GM21737 (cell line): Measurements from ENCODE around the gene PRKX.
"Not testable (repeated sequence)": the region's sequence is repeated elsewhere in the genome, so short reads cannot be mapped to it uniquely, and the experiment has no call there.

Experiments
- ATAC-seq: cut with Tn5 transposase; IDR thresholded peaks from one replicate; pipeline ENCODE4 v1.9.1; 2021; ENCODE audit warnings: mild to moderate bottlenecking, moderate library complexity; ENCODE audit not compliant: unreplicated experiment

Gene PRKX

DNA sequence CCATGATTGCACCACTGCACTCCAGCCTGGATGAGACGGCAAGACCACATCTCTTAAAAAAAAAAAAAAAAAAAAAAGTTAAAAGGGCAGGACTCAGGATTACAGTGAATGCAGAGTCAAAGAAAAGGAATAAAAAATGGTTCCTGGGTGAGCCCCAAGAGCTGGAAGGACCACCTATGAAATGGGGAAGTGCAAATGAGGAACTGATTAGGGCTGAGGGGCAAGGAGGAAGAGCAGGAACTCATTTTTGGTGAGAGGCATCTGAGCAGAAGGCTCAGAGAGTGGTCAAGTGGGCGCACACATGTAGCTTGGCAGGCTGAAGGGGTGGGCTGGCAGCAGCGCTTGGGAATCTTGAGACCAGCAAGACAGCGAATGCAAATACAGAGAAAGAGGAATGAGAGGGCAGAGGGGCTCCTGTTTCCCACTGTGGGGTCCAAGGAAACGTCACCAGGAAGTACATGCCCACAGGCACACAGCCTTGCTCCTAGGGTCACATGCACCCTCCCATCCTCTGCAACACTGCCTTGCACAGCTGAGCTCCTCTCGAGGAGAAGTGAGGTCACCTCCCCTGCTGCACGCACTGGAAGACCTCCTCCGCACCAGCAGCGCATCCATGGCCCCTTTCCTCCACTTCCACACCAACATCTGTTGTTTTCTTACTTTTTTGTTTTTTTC, 49.7 kb downstream of the PRKX start:
- ATAC-seq, result not testable (repeated sequence)

GRCh38 chrX:3659761-3660160, 53.7 kb downstream of the PRKX start:
- no peak for ATAC-seq

DNA sequence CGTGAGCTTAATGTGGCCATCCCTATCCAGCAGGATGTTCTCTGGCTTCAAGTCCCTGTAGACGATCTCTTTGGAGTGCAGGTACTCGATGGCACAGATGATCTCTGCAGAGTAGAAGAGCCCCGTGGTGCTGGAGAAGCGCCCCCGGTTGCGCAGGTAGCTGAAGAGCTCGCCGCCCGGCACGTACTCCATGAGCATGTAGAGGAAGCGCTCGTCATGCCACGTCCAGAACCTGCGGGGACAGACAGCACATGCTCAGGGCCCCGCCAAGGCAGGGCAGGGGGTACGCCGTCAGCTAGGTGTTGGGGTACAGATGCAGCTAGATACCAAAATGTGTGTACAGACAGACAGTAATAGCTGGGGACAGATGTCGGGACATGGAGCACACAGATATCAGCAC, 58.3 kb downstream of the PRKX start:
- no peak for ATAC-seq

DNA sequence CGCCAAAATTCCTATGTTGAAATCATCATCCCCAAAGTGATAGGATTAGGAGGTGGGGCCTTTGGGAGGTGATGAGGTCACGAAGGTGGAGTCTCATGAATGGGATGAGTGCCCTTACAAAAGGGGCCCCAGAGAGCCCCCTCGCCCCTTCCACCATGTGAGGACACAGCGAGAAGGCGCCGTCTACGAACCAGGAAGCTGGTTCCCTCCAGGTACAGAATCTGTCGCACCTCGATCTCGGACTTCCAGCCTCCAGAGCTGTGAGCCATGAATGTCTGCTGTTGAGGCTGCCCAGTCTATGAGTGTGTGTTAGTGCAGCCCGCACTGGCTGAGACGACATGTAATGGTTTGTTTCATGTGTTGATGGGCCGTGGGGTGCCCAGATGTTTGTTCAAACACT, 60.3 kb downstream of the PRKX start:
- ATAC-seq, result no peak

DNA sequence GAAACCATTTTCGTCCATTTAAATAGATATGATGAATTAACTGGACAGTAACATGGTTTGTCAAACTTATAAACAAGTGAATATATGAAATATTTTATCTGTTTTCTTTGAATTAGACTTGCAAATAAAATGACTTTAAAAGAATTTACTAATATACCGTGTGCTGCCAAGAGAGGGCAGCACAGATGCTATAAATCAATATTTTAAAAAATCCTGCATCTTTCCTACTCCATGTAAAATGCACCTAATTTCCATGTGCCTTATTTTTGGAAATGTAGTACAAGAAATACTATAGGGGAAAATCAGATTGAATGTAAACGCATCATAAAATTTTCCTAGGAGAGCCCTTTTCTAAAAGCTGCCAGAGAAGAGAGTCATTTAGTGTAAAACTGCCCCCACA, 62.2 kb downstream of the PRKX start:
- no peak for ATAC-seq

GRCh38 chrX:3648084-3648483, 65.4 kb downstream of the PRKX start:
- no peak for ATAC-seq

DNA sequence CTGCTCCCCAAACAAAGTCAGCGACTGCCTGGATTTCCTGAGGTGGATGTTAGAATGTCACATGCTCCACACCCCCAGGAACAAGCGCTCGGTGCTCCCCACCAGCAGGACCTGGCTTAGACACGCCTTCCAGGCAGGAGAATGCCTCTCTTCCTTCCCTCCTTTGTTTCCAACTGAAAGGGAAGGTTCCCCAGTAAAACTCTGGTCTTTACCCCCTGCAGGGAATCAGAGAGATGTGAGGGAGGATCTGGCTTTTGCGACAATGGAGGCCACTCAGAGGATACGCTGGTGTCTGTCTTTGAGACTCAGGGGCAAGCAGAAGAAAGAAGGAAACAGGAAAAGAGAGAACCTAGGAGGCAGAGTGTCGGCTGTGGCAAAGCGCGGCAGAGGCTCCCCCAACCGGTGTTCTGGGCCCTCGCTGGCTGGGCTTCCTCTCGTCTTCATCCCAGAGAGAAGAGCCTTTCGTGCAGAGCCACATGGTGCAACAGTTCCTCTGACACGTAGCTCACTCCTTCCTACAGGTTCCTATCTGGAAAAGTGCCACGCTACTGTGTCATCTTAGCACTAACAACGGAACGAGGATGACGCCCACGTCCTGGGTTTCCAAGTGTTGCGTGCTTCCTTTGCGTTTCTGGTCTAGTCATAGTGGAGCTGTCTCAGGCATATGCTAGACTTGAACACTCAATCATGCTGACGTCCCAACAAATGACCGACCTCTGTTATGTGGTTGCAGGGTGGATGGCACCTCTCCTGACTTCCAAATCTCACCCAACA, 73.4 kb downstream of the PRKX start:
- ATAC-seq, result not testable (repeated sequence)

GRCh38 chrX:3639236-3639635, 74.2 kb downstream of the PRKX start:
- no peak for ATAC-seq

- ATAC-seq, result no peak
Measured at GRCh38 chrX:3638280-3638873, 75.1 kb downstream of the PRKX start.

- ATAC-seq, result no peak
Measured at GRCh38 chrX:3636803-3637202, 76.6 kb downstream of the PRKX start.

GRCh38 chrX:3631196-3631595, 82.3 kb downstream of the PRKX start:
- ATAC-seq, result no peak

DNA sequence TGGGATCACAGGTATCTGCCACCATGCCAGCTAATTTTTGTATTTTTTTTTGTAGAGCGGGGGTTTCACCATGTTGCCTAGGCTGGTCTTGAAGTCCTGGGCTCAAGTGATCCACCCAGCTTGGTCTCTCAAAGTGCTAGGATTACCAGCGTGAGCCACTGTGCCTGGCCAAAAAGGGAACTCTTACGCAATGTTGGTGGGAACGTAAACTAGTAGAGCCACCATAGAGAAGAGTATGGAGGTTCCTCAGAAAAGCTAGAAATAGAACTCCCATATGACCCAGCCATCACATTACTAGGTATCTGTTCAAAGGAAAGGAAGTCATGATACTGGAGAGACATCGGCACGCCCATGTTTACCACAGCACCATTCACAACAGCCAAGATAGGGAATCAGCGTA, 85.9 kb downstream of the PRKX start:
- ATAC-seq, result no peak

GRCh38 chrX:3621414-3621813, 92.0 kb downstream of the PRKX start:
- ATAC-seq, result no peak

DNA sequence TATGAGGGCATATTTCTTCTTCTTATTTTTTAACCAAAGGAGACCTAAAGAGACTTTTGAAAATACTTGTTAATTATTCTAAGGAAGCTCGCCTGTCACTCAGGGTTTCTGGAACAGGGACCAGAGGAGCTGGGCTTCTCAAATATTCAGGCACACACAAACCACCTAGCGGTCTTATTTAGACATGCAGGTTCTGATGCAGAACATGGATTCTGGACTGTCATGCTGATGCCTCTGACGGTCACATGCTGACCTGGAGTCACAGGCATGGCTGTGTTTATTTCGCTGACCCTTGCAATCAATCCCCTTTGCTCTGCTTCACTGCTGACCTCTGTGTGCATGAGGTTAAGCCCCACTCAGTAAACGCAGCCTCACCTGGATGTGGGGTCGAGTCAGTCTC, 101.7 kb downstream of the PRKX start:
- not testable (repeated sequence) for ATAC-seq

DNA sequence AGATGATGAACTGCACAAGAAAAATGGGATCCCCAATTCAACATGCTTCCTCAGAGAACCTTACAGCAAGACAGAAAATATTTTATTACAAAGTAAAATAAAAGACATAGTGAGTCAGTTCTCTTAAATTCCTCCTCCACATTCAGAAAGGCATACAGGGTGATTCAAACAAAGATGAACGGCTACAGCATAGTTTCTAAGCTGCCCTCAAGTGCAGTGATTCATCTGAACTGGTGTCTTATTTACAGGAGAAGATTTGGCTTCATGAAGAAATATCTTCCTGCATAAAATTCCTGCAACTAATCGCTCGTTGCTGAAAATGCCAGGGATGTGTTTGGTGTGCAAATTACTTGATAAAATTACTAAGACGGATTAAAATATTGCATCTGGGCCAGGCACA, 103.6 kb downstream of the PRKX start:
- no peak for ATAC-seq

GRCh38 chrX:3603026-3603661, 110.3 kb downstream of the PRKX start:
- ATAC-seq, result no peak

DNA sequence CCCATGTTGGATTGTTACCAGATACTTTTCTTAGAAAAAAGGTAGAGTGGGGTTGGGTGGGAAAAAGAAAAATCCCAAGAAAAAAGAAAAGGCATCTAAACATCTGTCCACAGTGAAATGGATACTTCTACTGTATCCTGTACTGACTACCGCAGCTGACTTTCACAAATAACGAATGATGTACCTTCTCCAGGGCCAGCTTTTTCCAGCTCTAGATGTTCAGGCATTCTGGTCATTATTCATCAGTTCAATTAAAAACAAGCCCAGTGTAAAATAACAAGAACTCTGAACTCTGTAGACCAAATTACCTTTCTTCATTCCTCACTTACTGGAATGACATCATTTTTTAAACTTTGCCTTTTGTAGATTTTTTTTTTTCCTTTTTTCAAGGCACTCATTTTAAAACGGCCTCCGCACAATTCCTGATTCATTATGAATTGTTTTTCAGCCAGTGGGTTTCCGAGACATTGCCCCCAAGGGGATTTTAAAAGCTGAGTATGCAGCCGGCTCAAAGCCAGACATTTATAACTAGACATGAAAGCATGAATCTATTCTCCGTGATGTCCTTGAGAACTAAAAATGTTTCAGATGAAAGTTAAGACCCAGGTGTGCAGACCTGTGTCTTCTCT, 113.5 kb downstream of the PRKX start:
- ATAC-seq, result no peak

DNA sequence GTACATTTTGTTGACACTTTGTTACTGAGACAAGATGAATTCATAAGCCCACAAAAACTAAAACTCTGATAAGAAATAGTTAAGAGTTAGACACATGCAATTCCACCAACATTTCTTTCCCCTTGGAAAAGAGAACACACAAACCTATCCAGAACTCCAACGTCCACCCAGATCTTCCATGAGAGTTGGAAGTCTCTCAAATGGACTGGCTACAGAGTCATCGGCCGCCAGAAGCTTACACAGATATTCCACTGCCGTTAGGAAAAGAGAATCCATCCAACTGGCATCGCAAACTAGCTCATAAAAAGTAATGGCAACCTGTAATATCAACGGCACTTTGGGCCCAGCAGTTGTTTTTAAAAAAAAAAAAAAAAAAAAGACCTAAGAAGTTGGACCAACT, 114.7 kb downstream of the PRKX start:
- no peak for ATAC-seq

- no peak for ATAC-seq
Measured at GRCh38 chrX:3598046-3598605, 115.3 kb downstream of the PRKX start.

- no peak for ATAC-seq
Measured at GRCh38 chrX:3592184-3592583, 121.3 kb downstream of the PRKX start.

DNA sequence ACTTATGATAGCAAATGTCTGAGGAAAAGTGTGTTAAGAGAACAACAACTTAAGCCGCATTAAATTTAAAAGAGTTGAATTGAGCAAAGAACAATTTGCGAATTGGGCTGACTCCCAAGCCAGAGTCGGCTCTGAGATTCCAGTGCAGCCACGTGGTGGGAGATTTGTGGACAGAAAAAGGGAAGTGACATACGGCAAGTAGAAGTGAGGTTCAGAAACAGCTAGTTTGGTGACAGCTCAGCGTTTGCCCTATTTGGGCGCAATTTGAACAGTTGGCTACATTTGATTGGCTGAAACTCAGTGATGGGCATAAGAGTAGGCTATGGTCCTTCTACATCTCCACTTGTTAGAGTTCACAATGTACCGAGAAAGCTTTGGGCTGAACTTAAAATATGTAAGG, 124.0 kb downstream of the PRKX start:
- no peak for ATAC-seq
